DMS114 treated with DMSO at 0.1 percent for 48 hours (cell line): ENCODE data around the gene RNF207.
A peak's percentile ranks its signal among the peaks of the same experiment; 100 is the strongest.

ENCODE experiments used
- DNase-seq: peaks from one replicate; lab custom pipeline; 2025; ENCODE audit not compliant: unreplicated experiment; lab: John Stamatoyannopoulos, UW

Gene RNF207

GRCh38 chr1:6172549-6172948 lies 33.4 kb upstream of the RNF207 start:
- DNase-seq, result no peak

- DNase-seq, result no peak
Measured at GRCh38 chr1:6174621-6175410, 31.1 kb upstream of the RNF207 start.

- no peak for DNase-seq
Measured at GRCh38 chr1:6175411-6175828, 30.5 kb upstream of the RNF207 start.

- DNase-seq, result no peak
Measured at GRCh38 chr1:6176779-6177178, 29.1 kb upstream of the RNF207 start.

GRCh38 chr1:6177681-6178380 lies 28.1 kb upstream of the RNF207 start:
- DNase-seq, result no peak

- no peak for DNase-seq
Measured at GRCh38 chr1:6178751-6179563, 27.0 kb upstream of the RNF207 start.

GRCh38 chr1:6179564-6180175 lies 26.2 kb upstream of the RNF207 start:
- DNase-seq, result no peak

- DNase-seq, result peak; percentile 53
Measured at GRCh38 chr1:6180268-6180706, 25.6 kb upstream of the RNF207 start, which contains the start of gene CHD5. Gene CHD5, minus strand, starts transcription at chr1:6180321. Its CDS starts 298 bp downstream, at chr1:6180023.

- DNase-seq, result no peak
Measured at GRCh38 chr1:6180707-6181311, 25.1 kb upstream of the RNF207 start.

- DNase-seq, result no peak
Measured at GRCh38 chr1:6181347-6181770, 24.6 kb upstream of the RNF207 start.

GRCh38 chr1:6183520-6183989 lies 22.4 kb upstream of the RNF207 start:
- no peak for DNase-seq

GRCh38 chr1:6184083-6184783 lies 21.7 kb upstream of the RNF207 start:
- no peak for DNase-seq

GRCh38 chr1:6185151-6185550 lies 20.8 kb upstream of the RNF207 start:
- no peak for DNase-seq

- peak; percentile 39 for DNase-seq
Measured at GRCh38 chr1:6185635-6186382, 20.1 kb upstream of the RNF207 start.

GRCh38 chr1:6188466-6188865 lies 17.5 kb upstream of the RNF207 start:
- no peak for DNase-seq

- DNase-seq, result no peak
Measured at GRCh38 chr1:6191968-6192367, 14.0 kb upstream of the RNF207 start.

GRCh38 chr1:6197746-6198427 lies 8.0 kb upstream of the RNF207 start:
- no peak for DNase-seq

- DNase-seq, result no peak
Measured at GRCh38 chr1:6198646-6199297, 7.1 kb upstream of the RNF207 start.
